GM19025 (cell line): ENCODE results near the gene UNC45B.
"Not testable (repeated sequence)": the region's sequence is repeated elsewhere in the genome, so short reads cannot be mapped to it uniquely, and the experiment has no call there.

ENCODE experiments used
- ATAC-seq: cut with Tn5 transposase; IDR thresholded peaks from one replicate; pipeline ENCODE4 v1.9.1; 2021; ENCODE audit warnings: mild to moderate bottlenecking, low read depth, moderate library complexity; ENCODE audit not compliant: unreplicated experiment

UNC45B gene

GRCh38 chr17:35141681-35142466 lies 5.7 kb upstream of the UNC45B start, which contains the start of gene NLE1:
Gene NLE1, minus strand, starts transcription at chr17:35142303. Its CDS starts 28 bp downstream, at chr17:35142275.
- ATAC-seq = peak; percentile 71

GRCh38 chr17:35142467-35142796 lies 5.2 kb upstream of the UNC45B start:
- ATAC-seq = no peak

GRCh38 chr17:35144840-35145239 lies 2.8 kb upstream of the UNC45B start:
- no peak for ATAC-seq

GRCh38 chr17:35146214-35146833 lies 1.3 kb upstream of the UNC45B start:
- ATAC-seq = no peak

GRCh38 chr17:35148144-35148543 lies 527 bp downstream of the UNC45B start:
- no peak for ATAC-seq

- no peak for ATAC-seq
These were observed 2.3 kb downstream of the UNC45B start for GRCh38 chr17:35149941-35150340.

GRCh38 chr17:35151080-35151479 lies 3.5 kb downstream of the UNC45B start:
- not testable (repeated sequence) for ATAC-seq

GRCh38 chr17:35152421-35153140 lies 5.0 kb downstream of the UNC45B start:
- no peak for ATAC-seq

GRCh38 chr17:35154196-35155165 lies 6.9 kb downstream of the UNC45B start:
- no peak for ATAC-seq

- ATAC-seq = no peak
These were observed 7.6 kb downstream of the UNC45B start for GRCh38 chr17:35155246-35155645.

GRCh38 chr17:35159940-35160339 lies 12.3 kb downstream of the UNC45B start:
- ATAC-seq = no peak

GRCh38 chr17:35160354-35161201 lies 13.0 kb downstream of the UNC45B start:
- ATAC-seq = no peak

GRCh38 chr17:35161281-35161761 lies 13.7 kb downstream of the UNC45B start:
- no peak for ATAC-seq

- no peak for ATAC-seq
These were observed 15.1 kb downstream of the UNC45B start for GRCh38 chr17:35162755-35163154.

- ATAC-seq = no peak
These were observed 16.3 kb downstream of the UNC45B start for GRCh38 chr17:35163886-35164285.

- no peak for ATAC-seq
These were observed 17.1 kb downstream of the UNC45B start for GRCh38 chr17:35164716-35165115.

GRCh38 chr17:35166526-35166925 lies 18.9 kb downstream of the UNC45B start:
- no peak for ATAC-seq

GRCh38 chr17:35167046-35167445 lies 19.4 kb downstream of the UNC45B start:
- no peak for ATAC-seq

- no peak for ATAC-seq
These were observed 20.0 kb downstream of the UNC45B start for GRCh38 chr17:35167666-35168065.
